A549 (cell line): Measurements from ENCODE around the gene PUDP.

Experiments
- CTCF ChIP-seq: fragments of >200 bp; sonication (Bioruptor Twin); formaldehyde crosslinking; IDR thresholded peaks from 3 replicates; pipeline ENCODE4 v1.5.1; 2016
- HES2 ChIP-seq: fragments of >200 bp; sonication (Bioruptor Twin); formaldehyde crosslinking; IDR thresholded peaks from 2 replicates; pipeline ENCODE4 v1.6.1; 2016
- KDM1A ChIP-seq: fragments of 200-600 bp; sonication (generic); IDR thresholded peaks from 2 replicates; pipeline ENCODE4 v1.6.1; 2016; ENCODE audit warnings: low read depth, mild to moderate bottlenecking
- NR3C1 ChIP-seq: fragments of >200 bp; sonication (Bioruptor Twin); formaldehyde crosslinking; IDR thresholded peaks from 3 replicates; pipeline ENCODE4 v1.6.1; 2017
- RFX5 ChIP-seq: fragments of 450-650 bp; IDR thresholded peaks from 2 replicates; pipeline ENCODE4 v1.7.1; 2014; ENCODE audit warnings: antibody characterized with exemption, mild to moderate bottlenecking, moderate library complexity
- USF2 ChIP-seq: fragments of 450-650 bp; IDR thresholded peaks from 2 replicates; pipeline ENCODE4 v1.6.1; 2014; ENCODE audit warnings: antibody characterized with exemption
- ZFP36 ChIP-seq: fragments of 450-650 bp; IDR thresholded peaks from 2 replicates; pipeline ENCODE4 v1.6.1; 2014; ENCODE audit warnings: borderline replicate concordance; ENCODE audit not compliant: partially characterized antibody
- TF ChIP-seq, protein P1 (sequence below): fragments of 250-450 bp; sonication (Bioruptor Pico); IDR thresholded peaks from 2 replicates; pipeline ENCODE4 v1.5.0; 2021; ENCODE audit warnings: mild to moderate bottlenecking, moderate library complexity, borderline replicate concordance

DNA sequence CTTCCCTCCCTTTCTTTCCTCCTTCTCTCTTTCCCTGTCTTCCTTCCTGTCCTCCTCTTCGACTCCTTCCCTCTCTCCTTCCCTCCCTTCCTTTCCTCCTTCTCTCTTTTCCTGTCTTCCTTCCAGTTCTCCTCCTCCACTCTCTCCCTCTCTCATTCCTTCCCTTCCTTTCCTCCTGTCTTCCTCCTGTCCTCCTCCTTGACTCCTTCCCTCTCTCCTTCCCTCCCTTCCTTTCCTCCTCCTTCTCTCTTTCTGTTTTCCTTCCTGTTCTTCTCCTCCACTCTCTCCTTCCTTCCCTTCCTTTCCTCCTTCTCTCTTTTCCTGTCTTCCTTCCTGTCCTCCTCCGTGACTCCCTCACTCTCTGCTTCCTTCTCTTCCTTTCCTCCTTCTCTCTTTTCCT lies 5.3 kb upstream of the PUDP start:
- no peak for TF ChIP-seq CTCF
- no peak for TF ChIP-seq KDM1A
- no peak for TF ChIP-seq HES2
- no peak for TF ChIP-seq RFX5
- TF ChIP-seq, protein P1, sequence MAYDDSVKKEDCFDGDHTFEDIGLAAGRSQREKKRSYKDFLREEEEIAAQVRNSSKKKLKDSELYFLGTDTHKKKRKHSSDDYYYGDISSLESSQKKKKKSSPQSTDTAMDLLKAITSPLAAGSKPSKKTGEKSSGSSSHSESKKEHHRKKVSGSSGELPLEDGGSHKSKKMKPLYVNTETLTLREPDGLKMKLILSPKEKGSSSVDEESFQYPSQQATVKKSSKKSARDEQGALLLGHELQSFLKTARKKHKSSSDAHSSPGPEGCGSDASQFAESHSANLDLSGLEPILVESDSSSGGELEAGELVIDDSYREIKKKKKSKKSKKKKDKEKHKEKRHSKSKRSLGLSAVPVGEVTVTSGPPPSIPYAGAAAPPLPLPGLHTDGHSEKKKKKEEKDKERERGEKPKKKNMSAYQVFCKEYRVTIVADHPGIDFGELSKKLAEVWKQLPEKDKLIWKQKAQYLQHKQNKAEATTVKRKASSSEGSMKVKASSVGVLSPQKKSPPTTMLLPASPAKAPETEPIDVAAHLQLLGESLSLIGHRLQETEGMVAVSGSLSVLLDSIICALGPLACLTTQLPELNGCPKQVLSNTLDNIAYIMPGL = no peak
- TF ChIP-seq NR3C1 = no peak
- TF ChIP-seq USF2 = no peak
- no peak for TF ChIP-seq ZFP36
